Stimulated activated CD4-positive, alpha-beta T cell treated with anti-CD3 and anti-CD28 coated beads, Interleukin-4, amount 100 ng/mL, for 1 hour (primary cell): Measurements from ENCODE around the gene LEKR1.
"Not testable (repeated sequence)": the region's sequence is repeated elsewhere in the genome, so short reads cannot be mapped to it uniquely, and the experiment has no call there.

Experiments used
- DNase-seq: peaks from one replicate; pipeline ENCODE4 v3.0.0-alpha.2; 2020

The LEKR1 gene

DNA sequence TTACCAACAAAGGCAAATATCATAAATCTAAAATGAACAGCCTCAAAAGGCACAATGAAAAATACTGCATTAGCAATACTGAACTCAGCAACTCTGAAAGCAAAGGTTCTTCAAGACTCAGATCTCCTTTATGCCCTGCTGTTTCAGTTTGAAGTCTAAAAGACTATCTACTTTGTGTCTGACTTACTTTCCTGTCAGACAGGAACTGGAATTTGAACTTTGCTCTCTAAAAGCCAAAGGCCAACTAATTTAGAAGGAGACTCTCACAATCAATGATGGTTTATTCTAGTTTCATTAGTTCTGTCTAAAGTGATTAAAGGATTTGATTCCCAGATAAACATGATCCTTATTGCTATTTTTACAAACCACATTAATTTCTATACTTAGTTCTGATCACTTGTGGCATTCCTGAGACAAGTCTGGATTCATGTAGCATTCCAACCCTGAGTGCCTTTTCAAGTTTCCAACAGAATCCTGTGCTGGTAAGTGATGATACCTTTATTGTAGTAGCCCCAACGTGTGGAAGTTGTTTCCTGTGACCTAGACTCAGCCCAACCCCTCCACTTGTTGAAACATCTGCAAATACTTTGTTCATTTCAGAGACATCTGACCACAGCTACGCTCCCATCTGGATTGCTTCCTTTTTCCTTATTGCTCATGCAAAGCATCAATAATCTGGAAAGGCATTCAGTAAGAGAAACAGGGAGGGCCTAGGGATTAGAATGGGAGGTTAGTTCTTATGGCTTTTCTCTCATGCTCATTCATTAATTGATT, 14.9 kb upstream of the LEKR1 start:
- DNase-seq = no peak

DNA sequence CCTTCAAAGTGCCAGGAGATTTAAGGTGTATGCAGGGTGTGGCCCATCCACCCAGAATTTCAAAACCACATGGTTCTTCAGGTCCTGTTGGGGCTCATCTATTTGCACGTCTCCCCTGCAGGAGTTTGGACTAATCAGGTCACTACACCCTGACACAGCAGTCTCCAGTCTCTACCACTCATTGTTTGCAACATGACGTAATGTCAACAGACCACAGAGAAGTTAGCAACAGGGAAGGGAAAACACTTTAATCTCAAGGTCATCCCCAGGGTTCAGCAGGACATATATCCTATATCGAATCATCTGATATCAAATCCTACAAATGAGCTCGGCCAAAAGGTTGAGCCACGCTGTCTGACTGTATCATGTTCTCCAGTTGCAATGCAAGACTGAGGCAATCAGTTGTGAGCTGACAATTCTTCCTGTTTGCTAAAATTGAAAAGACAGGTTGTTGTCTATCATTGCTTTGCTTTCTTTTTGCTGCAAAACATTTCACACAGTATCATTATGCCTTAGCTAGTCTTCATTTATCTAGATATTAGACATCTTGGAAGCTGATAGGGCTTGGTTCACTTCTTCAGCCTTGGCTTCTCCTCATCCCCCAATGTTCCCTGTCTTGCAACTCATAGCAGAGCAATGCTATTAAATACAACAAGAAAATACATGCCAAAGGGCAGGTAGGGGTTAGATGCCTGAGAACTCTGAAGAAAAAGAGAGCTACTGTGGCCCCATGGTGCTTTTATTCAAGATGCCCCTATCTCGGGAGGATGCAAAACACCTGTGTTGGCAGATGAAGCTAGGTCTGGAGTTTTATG, 13.4 kb upstream of the LEKR1 start:
- no peak for DNase-seq

GRCh38 chr3:156814295-156814694, 11.9 kb upstream of the LEKR1 start:
- DNase-seq = no peak

- peak; percentile 51 for DNase-seq
These were observed 9.9 kb upstream of the LEKR1 start for GRCh38 chr3:156816091-156816793.

GRCh38 chr3:156816794-156817645, 9.1 kb upstream of the LEKR1 start:
- peak; percentile 92 for DNase-seq

DNA sequence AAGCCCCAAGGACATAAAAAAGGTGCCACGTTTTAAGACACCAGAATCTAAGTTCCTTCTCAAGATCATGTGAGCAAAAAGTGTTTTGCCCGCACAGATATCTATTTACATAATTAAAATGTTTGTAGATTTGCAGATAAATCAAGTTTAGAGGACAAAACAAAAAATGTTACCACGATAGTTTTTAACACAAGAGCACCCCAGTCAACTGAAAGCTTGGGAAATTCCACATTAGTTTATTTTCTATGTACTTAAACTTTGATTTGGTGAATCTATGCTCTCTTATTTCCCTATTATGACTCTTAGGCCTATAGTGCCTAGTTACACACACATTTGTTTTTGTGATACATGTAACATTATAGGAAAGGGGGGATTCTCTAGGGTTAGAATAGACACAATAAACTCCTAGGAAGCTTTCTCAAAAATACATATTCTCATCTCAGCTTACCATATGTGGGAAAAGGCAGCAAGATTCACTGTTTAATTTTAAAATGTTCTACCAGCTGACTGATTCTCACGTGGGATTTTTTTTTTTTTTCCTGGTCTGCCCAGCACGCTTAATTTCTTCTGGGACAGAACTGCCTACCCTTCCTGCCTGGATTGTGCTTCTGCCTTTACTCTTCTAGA, 8.4 kb upstream of the LEKR1 start:
- no peak for DNase-seq

GRCh38 chr3:156818273-156818651, 7.9 kb upstream of the LEKR1 start:
- DNase-seq = no peak

DNA sequence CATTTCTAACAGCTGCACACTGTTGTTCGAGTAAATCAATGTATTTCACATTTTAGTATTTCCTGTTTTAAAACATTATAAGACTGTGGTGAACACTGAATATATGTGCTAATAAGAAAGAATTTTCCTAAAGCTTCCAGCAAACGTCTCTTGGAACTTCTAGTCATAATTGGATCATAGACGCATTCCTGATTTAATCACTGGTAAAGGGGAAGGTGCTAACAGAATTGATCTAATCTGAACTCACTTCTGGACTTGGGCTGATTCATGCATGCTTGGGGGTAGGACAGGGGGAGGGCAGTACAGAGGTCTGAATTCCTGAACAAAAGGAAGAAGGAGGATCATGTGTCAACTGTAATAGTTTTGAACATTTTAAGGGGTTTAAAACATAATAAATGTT, 7.3 kb upstream of the LEKR1 start:
- DNase-seq = no peak

DNA sequence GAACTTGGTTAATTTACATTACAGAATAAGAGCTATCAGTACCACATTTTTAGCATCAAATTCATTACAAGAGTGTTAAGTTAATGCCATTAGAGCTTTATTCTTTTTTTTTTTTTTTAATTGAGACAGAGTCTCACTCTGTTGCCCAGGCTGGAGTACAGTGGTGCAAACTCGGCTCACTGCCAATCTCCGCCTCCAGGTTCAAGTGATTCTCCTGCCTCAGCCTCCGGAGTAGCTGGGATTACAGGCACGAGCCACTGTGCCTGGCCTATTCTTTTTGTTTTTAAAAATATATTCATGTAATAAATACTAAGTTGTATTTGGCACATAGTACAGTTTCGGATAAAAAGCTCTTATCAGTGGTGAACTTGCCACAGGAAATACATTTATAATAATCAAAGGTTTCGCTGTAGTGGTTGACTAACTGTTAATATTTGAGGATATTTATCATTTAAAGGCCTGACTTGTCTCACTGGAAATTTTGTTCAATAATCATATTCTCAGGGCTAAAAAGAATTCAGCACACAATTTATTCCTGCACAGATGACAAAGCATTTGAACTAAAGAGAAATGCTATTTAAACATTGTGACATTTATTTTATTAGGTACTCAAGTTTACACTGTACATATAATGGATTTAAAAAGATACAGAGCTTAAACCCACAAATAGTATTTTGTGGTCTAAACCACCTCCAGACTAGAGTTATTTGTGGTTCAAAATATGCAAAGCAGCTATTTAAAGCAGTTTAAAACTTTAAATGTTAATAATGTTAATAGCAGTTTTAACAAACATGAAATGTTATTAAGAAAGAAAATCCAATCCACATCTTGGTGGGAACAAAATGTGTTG, 6.1 kb upstream of the LEKR1 start:
- DNase-seq = no peak

DNA sequence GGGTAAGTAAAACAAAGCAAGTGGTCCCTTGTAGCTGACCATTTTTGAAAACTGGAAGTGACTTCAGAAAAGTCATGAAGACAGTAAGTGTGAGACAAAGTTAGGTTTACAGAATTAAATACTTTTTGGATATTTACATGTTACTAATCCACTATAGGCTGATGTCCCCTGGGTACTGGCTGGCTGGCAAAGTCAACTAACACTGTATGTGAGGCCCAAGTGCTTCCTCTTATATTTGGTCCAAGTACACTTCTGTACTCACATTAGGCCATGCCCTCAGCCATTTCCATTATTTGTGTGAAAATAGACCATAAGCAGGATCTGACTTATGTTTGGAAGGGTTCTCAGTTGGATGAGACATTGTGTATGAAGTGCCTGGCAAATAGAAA, 5.5 kb upstream of the LEKR1 start:
- DNase-seq = no peak

GRCh38 chr3:156822626-156823260, 3.4 kb upstream of the LEKR1 start:
- not testable (repeated sequence) for DNase-seq

DNA sequence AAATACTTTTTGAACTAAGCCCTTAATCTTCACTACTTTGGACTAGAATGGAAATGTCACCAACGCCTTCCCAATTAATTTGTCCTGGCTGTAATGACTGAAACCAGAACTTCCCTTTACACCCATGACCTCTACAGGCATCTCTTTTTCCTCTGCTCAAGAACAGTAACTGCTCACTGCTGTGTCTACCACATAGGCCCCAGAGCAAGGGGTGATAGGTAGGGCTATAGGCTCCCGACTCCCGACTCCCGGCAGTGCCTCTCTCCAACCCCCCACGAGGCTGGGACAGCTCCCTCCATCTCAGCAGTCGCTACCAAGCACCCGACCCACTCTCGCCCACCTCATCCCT, 384 bp upstream of the LEKR1 start:
- DNase-seq = no peak

DNA sequence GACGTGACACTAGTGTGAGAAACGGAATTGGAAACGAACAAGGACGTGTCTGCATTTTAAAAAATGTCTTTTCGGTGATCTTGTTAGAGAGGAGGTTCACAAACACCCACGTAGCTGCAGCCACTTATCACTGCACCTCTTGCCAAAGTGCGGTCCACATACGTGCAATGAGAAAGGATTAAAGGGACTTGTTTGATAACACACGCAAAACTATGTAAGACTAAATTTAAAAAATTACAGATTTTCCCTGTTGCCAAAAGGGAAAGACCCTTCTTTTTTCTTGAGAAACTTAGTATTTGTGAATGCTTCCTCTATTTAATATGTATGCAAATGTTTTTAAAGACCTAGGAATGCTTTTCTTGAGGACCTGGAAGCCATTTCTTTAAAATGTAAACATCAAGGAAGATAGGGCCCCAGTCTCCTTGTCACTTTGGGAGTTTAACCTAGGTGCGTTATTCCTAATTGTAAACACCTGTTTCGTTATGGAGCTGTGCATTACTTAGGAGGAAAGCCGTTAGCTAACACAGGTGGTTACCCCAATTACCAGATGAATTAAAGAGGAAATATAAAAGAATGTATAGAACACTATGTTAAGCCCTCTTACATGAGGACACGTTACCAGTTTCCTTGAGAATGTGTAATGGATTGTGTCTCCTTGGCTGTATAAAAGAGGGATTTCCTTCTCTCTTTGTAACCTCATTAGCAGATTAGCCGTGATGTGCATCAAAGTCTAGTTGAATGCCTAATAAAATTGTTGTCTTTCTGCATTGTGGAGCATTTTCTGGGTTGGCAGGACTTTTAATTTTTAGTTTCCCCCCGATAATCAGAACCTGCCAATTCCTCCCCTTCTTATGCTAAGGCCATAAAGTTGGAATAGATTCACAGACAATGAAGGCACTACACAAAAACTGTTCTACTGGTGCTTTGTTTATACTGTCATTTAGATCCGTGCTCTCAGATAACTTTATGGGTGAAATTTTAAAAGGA, 1.0 kb downstream of the LEKR1 start:
- DNase-seq = no peak

DNA sequence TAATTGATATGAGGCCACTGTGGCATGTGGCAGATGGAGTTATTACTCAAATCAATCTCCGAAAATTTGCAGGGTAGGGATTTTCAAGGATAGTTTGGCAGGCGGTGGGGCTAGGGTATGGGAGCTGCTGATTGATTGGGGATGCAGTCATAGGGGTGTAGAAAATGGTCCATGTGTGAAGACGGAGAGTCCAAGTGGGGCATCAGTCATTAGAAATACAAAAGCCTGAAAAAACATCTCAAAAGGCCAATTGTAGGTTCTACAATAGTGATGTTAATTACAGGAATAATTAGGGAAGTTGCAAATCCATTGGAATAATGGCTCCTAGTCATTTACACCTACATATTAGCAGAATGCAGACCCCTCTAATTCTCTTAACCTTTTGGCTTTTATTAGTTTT, 4.9 kb downstream of the LEKR1 start:
- no peak for DNase-seq

DNA sequence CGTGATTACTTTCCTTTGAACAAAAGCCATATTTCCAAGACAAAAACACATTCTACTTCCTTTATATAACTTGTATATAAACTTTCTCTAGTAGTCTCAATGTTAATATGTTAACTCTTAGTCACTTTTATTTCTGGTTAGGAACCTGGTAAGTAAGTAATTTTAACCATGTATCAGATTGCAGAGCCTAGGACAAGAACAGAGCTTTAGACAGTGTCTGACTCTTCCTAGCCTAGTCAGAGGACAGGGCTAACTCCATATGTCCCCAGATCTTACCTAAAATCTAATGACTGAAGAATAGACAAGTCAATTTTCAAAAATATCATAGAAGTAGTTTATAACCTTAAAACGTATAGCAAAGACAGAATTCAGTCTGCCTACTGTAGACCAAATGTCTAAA, 8.3 kb downstream of the LEKR1 start:
- DNase-seq = no peak

DNA sequence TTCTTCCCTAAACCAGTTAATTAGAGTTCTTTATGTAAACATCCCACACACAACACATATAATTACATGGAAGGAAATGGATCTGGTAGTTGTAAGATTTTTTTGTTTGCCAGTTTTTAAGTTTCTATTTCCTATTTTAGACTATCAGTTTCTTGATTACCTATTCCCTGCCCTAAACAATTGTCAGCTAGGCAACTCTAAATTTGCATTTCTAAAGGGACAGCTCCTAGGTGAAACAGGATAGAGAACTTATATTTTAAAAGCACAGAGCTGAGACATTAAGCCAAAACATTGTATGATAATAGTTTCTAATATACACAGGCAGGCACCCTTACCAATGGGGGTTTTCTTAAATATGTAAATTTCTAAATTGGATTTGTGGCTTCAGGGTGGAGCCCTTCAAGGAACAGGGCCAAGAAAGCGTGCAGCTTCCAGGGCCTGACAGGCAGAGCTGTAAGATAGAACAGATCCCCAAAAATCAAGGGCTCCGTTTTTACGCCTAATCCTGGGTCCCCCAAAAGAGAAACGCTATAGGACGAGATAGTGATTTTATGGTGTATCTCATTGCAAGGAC, 8.9 kb downstream of the LEKR1 start:
- no peak for DNase-seq

- no peak for DNase-seq
These were observed 10.5 kb downstream of the LEKR1 start for GRCh38 chr3:156836701-156837100.

GRCh38 chr3:156837115-156837514, 11.0 kb downstream of the LEKR1 start:
- no peak for DNase-seq

DNA sequence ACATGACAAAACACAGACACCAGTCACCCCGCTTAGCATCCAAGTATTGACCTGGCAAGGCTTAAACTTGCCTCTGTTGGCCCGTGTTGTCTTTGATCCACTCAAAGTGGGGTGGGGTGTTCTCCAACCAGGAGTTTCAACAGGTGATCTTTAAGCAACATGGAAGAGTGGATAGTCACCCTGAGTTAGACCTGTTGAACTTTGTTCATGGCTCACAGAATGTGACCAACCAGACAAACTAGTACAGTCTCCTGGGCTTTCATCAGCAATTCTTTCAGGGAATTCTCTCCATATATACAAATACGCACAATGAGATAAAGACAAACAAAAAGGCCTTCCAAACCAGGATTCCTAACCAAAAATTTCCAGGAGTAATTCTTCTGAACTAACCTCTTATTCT, 11.9 kb downstream of the LEKR1 start:
- no peak for DNase-seq
